D341Med (cell line): ENCODE data around the gene ARFRP1.
"Not testable (repeated sequence)": the region's sequence is repeated elsewhere in the genome, so short reads cannot be mapped to it uniquely, and the experiment has no call there.

ENCODE experiments used
- DNase-seq: peaks from one replicate; pipeline ENCODE4 v3.0.0; 2012; ENCODE audit warnings: low spot score

The ARFRP1 gene

DNA sequence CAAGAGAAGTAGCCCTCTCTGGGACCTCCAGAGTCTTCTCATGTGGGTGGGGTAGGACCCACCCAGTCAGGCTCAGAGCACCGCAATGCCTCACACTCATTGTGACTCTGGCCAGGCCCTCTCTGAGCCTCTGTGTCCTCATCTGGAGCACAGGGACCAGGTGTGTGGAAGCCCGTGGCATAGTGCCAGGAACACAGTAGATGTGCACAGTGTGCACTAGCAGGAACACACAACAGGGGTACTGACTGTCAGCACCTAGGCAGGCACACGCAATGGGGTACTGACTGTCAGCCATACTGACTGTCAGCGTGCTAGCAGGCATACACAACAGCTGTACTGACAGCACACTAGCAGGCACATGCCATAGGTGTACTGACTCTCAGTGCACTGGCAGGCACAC lies 52.5 kb downstream of the ARFRP1 start:
- DNase-seq: no peak

DNA sequence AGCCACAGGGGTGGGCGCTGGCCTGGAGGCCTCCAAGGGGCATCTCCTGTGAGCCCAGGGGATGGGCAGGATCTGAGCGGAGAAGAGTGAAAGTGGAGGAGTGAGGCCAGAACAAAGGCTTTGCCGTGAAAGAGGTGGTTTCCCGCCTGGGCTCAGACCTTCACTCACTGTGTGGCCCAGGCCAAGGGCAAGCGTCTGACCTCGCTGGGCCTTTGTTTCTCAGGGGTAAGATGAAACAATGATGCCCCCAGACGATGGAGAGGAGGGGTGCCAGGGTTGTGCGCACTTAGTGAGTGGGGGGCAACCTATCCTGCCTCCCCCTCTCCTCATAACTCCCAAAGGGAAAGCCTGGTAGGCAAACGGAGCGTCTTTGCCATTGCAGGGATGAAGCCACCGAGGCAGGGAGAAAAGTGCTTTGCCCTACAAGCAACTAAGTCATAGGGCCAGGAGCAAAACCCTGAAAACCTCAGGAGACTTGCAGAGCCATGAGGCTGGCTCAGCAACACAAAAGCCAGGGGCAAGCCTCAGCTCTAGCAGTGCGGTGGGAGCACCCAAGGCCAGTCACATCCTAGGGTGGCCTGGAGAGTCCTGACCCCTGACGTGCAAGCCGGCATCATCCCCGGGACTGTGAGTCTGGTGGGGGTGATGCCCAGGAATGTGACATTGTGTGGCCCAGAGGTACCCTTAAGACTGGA lies 53.7 kb downstream of the ARFRP1 start:
- no peak for DNase-seq

DNA sequence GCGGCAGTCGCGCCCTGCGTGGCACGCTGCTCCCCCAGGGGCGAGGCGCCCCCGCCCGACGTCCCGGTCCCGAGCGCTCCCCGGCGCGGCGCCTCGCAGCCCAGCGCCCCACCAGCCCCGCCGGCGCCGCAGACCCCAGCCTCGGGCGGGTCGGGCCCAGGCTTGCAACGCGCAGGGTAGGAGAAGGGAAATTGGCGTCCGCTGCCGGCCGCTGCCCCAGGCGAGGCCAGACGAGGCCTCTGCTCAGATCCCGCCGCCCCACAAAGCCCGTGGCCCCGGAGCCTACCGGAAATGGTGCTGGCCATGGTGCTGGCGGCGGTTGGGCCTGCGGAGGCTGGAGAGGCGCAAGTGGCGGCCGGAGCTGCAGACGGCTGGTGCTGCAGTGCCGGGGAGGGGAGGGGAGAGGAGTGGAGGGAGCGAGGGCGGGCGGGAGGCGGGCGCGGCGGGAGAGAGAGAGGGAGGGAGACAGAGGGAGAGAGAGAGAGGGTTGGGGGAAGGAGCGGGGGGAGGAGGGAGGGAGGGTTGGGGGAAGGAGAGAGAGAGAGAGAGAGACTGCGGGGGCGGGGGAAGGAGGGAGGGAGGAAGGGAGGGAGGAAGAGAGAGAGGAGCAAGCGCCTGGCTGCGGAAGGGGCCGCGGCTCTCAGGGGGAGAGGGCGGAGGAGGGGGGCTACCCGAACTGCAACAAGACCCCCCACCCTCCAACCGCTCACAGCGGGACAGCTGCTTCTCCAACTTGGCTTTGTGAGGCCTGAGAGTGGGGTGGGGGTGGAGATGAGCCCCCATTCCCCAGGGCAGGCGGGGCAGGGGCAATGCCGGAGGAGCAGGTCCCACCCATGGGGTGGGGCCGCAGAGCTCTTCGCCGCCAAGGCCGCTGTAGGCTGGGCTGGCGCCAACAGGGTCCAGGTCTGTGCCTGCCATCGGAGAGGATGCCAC lies 54.5 kb downstream of the ARFRP1 start, which contains the start of gene STMN3:
STMN3 (minus strand) TSS at position 384 of the 933 bp plus-strand sequence; CDS start at position 305, 79 bp downstream.
- DNase-seq: peak; percentile 89

DNA sequence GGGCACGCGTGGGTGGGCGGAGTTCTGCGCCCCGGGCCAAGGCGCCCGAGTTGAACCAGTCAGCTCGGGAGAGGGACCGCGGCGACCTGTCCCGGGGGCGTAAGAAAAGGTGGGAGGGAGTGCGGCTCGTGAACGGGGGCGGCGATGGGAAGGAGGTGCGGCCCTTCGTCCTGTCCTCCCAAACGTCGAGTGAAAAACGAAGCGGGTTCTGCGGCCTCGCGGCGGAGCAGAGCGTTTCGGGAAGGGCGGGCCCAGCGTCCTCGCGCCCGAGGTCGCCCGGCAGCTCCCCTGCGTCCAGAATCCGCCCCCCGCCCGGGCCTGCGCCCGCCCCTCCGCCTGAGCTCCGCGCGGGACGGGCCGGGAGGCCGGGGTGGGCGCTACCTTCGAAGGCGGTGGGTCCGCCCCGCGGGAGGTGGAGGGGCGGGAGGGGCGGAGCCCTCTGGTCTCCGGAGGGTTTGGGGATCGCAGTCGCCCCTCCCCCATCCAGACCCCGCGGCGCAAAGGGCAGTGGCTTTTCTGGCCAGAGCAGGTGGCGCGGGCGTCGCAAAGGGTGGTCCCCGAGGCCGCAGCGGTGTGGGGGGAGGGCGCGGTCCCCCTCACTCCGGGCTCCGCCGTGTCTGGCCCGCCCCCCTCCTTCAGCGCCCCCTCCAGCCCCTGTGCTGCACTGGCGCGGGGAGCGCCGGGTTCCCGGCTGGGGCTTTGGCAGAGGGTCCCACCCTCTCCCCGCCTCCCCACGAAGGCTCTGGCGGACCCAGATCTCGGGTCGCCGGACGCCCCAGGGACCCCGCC lies 55.4 kb downstream of the ARFRP1 start:
- peak; percentile 91 for DNase-seq

DNA sequence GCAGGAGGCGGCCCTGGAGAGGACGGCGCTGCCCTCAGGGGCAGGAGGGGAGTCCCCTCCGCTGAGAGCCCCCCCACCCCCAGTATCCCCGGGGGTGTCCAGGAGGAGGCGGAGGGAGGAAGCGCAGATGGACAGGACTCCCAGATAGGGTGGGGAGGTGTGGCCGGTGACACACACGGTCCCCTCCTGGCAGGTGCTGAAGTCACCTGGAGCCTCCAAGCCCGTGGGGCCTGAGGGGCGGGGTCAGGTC lies 55.9 kb downstream of the ARFRP1 start:
- DNase-seq: no peak

DNA sequence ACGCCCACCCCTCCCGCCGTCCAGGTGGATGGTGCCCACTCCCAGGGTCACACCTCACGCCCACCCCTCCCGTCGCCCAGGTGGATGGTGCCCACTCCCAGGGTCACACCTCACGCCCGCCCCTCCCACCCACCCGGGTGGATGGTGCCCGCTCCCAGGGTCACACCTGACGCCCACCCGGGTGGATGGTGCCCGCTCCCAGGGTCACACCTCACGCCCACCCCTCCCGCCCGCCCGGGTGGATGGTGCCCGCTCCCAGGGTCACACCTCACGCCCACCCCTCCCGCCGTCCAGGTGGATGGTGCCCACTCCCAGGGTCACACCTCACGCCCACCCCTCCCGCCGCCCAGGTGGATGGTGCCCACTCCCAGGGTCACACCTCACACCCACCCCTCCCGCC lies 57.3 kb downstream of the ARFRP1 start:
- not testable (repeated sequence) for DNase-seq

DNA sequence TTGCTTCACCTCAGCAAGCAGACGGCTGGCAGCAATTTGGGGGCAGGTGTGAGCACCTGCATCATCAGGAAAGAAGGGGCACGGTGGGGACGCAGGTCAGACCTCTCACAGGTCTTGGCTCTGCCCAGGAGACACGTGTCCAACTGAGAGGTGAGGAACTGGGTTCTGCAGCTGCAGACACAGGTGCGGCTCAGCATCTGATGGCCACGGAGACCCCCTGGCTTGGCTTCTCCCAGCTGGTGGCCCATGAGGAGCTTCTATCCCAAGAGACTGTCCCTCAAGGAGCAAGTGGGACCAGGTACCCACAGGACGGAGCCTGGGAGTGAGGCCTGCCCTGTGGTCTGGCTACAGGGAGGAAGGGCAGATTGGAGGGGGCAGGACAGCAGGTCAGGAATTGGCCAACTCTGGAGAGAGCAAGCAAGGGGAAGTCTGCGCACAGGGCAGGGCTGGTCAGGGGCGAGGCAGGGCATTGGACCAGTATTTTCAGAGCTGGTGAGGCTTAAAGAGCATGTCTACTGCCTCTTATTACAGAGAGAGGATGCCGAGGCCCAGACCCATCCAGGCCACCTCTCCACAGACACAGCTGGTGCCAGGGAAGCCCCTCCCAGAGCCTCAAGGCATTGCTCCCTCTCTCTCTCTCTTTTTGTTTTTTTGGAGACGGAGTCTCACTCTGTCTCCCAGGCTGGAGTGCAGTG lies 58.7 kb downstream of the ARFRP1 start:
- no peak for DNase-seq
